ENCODE measurements around the gene LTC4S. TPM values are rescaled to one million over a fixed set of nuclear protein-coding genes. Genes with fewer than 3 reads are reported as not detected.
"Not testable (repeated sequence)": the region's sequence is repeated elsewhere in the genome, so short reads cannot be mapped to it uniquely, and the experiment has no call there.

LTC4S gene
- total RNA-seq, result 1 to 10 TPM in 3 of 4 donors, not detected in 1; 7.5 to 8.8 (median 8.2) TPM

- Histone ChIP-seq H3K36me3 (peaks cover 0 to 16% of the 10 kb centered on the region in 2 donors), H3K9me3 (no peaks in the 10 kb centered on the region), H3K27ac (peak within 1 kb of the TSS in 3 of 4 donors; percentile 65 to 90 (median 89)), H3K4me3 (peak within 1 kb of the TSS in 1 of 2 donors; percentile 81), H3K27me3 (no peaks in the 10 kb centered on the region), H3K4me1 (peaks cover 0 to 63% (median 22%) of the 10 kb centered on the region in 3 donors)
- ATAC-seq, result peak; percentile 40
- TF ChIP-seq POLR2AphosphoS5 (IDR thresholded peaks at IDR 0.05) (no peak), POLR2A (IDR thresholded peaks at IDR 0.05) (no peak), EP300 (IDR thresholded peaks at IDR 0.05) (no peak), CTCF (IDR thresholded peaks at IDR 0.05) (no peak)
- WGBS, 2 donors (ENCODE audit: low coverage in 1 of 2), result 40 to 45% methylated on average over 1 to 5 of the region's 19 CpGs
Observed at GRCh38 chr5:179793468-179794139, at the start of gene LTC4S. TSS of gene LTC4S (plus strand) at chr5:179793986. CDS start at chr5:179794081, 95 bp downstream.

GRCh38 chr5:179744106-179744505 is 49.7 kb upstream of the LTC4S start:
- WGBS, 2 donors (ENCODE audit: low coverage in 1 of 2), result 71 to 84% methylated on average over 5 to 7 of the region's 7 CpGs
- not testable (repeated sequence) for H3K36me3 ChIP-seq, H3K9me3 ChIP-seq, H3K4me3 ChIP-seq, H3K27me3 ChIP-seq, H3K27ac ChIP-seq, ATAC-seq
- H3K4me1 ChIP-seq, result peaks cover 0 to 66% (median 0%) of the 10 kb centered on the region in 3 donors

GRCh38 chr5:179746872-179747271 is 46.9 kb upstream of the LTC4S start:
- no peak for TF ChIP-seq POLR2A (IDR thresholded peaks at IDR 0.05)
- TF ChIP-seq EP300 (IDR thresholded peaks at IDR 0.05), result no peak
- no peak for TF ChIP-seq POLR2AphosphoS5 (IDR thresholded peaks at IDR 0.05)
- no peak for TF ChIP-seq CTCF (IDR thresholded peaks at IDR 0.05)
- no peaks in the 10 kb centered on the region for H3K9me3 ChIP-seq
- H3K27me3 ChIP-seq, result no peaks in the 10 kb centered on the region
- no peak overlapping the region for H3K4me3 ChIP-seq
- no peak overlapping the region for H3K27ac ChIP-seq
- peaks cover 0 to 62% (median 0%) of the 10 kb centered on the region in 3 donors for H3K4me1 ChIP-seq
- WGBS, 2 donors (ENCODE audit: low coverage in 1 of 2), result 86 to 100% methylated on average over 1 to 2 of the region's 2 CpGs
- ATAC-seq, result no peak
- H3K36me3 ChIP-seq, result peaks cover 0 to 8% of the 10 kb centered on the region in 2 donors

- Histone ChIP-seq H3K4me3 (no peak overlapping the region), H3K36me3 (peaks cover 0 to 8% of the 10 kb centered on the region in 2 donors), H3K4me1 (peaks cover 0 to 58% (median 0%) of the 10 kb centered on the region in 3 donors), H3K27ac (no peak overlapping the region), H3K27me3 (no peaks in the 10 kb centered on the region), H3K9me3 (no peaks in the 10 kb centered on the region)
- ATAC-seq, result no peak
- TF ChIP-seq CTCF (IDR thresholded peaks at IDR 0.05) (no peak), POLR2A (IDR thresholded peaks at IDR 0.05) (no peak), POLR2AphosphoS5 (IDR thresholded peaks at IDR 0.05) (no peak), EP300 (IDR thresholded peaks at IDR 0.05) (no peak)
- 86% methylated on average over 1 to 3 of the region's 3 CpGs for WGBS, 2 donors (ENCODE audit: low coverage in 1 of 2)
Observed at GRCh38 chr5:179747811-179748210, 46.0 kb upstream of the LTC4S start.

- ATAC-seq, result no peak
Observed at GRCh38 chr5:179749857-179750508, 43.8 kb upstream of the LTC4S start.

More at GRCh38 chr5:179749857-179750508, 43.8 kb upstream of the LTC4S start:
- H3K9me3 ChIP-seq, result no peaks in the 10 kb centered on the region
- H3K27me3 ChIP-seq, result no peaks in the 10 kb centered on the region
- WGBS, 2 donors (ENCODE audit: low coverage in 1 of 2), result 42 to 49% methylated on average over 4 to 5 of the region's 8 CpGs
- H3K36me3 ChIP-seq, result peaks cover 0 to 8% of the 10 kb centered on the region in 2 donors
- peaks cover 0 to 67% (median 3%) of the 10 kb centered on the region in 3 donors for H3K4me1 ChIP-seq
- no peak overlapping the region for H3K27ac ChIP-seq
- no peak overlapping the region for H3K4me3 ChIP-seq
- TF ChIP-seq EP300 (IDR thresholded peaks at IDR 0.05), result no peak
- no peak for TF ChIP-seq CTCF (IDR thresholded peaks at IDR 0.05)
- no peak for TF ChIP-seq POLR2AphosphoS5 (IDR thresholded peaks at IDR 0.05)
- TF ChIP-seq POLR2A (IDR thresholded peaks at IDR 0.05), result no peak
